ENCODE measurements around the gene ARID3B.
A peak's percentile ranks its signal among the peaks of the same experiment; 100 is the strongest.

ARID3B gene

GRCh38 chr15:74620636-74621545, 79.9 kb downstream of the ARID3B start:
- no peak overlapping the region for H2BK15ac ChIP-seq (ENCODE audit: low read length)
- no peak overlapping the region for H2BK12ac ChIP-seq (ENCODE audit: low read length)
- peak overlapping the region; percentile 22 for H3K18ac ChIP-seq (ENCODE audit: low read length)
- H2BK5ac ChIP-seq (ENCODE audit: low read length): no peak overlapping the region
- no peak overlapping the region for H3K14ac ChIP-seq (ENCODE audit: low read length)
- no peak overlapping the region for H3K27ac ChIP-seq (replicated peaks; ENCODE audit: low read length)
- no peak overlapping the region for H3K9ac ChIP-seq (ENCODE audit: low read depth, low read length, poor library complexity)
- peaks cover 66 to 81% of the 10 kb centered on the region in 2 donors for H3K36me3 ChIP-seq (replicated peaks in 1 of 2; ENCODE audit: control insufficient read depth in 2 of 2, insufficient read depth in 2 of 2, low read length in 2 of 2)
- no peak overlapping the region for H4K91ac ChIP-seq (ENCODE audit: low read depth, low read length, poor library complexity)
- peak overlapping the region in 1 of 2 donors; percentile 18 for H3K4me3 ChIP-seq (ENCODE audit: low read length in 2 of 2)
- no peaks in the 10 kb centered on the region for H3K9me3 ChIP-seq (replicated peaks in 1 of 2; ENCODE audit: control insufficient read depth in 2 of 2, insufficient read depth in 1 of 2, low read depth in 1 of 2, low read length in 2 of 2)
- H4K8ac ChIP-seq (ENCODE audit: low read depth, low read length): no peak overlapping the region
- H3K79me1 ChIP-seq (ENCODE audit: low read depth, low read length): peaks cover 31% of the 10 kb centered on the region
- no peak overlapping the region for H2AFZ ChIP-seq (ENCODE audit: low read length)
- H3K4me2 ChIP-seq (ENCODE audit: insufficient read depth, low read length, poor library complexity, severe bottlenecking): no peak overlapping the region
- WGBS, 2 donors (ENCODE audit: extremely low coverage in 2 of 2, insufficient read length in 2 of 2, insufficient replicate concordance in 1 of 2): no CpG with 5 or more reads among the region's 23 CpGs
- no peak overlapping the region for H3K4ac ChIP-seq (ENCODE audit: low read length)
- no peaks in the 10 kb centered on the region for H3K27me3 ChIP-seq (ENCODE audit: control insufficient read depth in 3 of 3, insufficient read depth in 3 of 3, low read depth in 1 of 3, low read length in 3 of 3)
- H2BK120ac ChIP-seq (ENCODE audit: low read depth, low read length): no peak overlapping the region
- DNase-seq (ENCODE audit: low spot score): peak; percentile 50
- H3K23ac ChIP-seq (ENCODE audit: low read depth, low read length, poor library complexity): peak overlapping the region; percentile 22
- no peak overlapping the region for H2AK5ac ChIP-seq (ENCODE audit: low read depth, low read length)
- H3K4me1 ChIP-seq (ENCODE audit: control insufficient read depth in 2 of 2, insufficient read depth in 1 of 2, low read depth in 1 of 2, low read length in 2 of 2): peaks cover 6 to 9% of the 10 kb centered on the region in 2 donors

GRCh38 chr15:74621546-74621920, 80.5 kb downstream of the ARID3B start:
- Histone ChIP-seq H3K4me1 (ENCODE audit: control insufficient read depth in 2 of 2, insufficient read depth in 1 of 2, low read depth in 1 of 2, low read length in 2 of 2) (peaks cover 5 to 9% of the 10 kb centered on the region in 2 donors), H3K9me3 (replicated peaks in 1 of 2; ENCODE audit: control insufficient read depth in 2 of 2, insufficient read depth in 1 of 2, low read depth in 1 of 2, low read length in 2 of 2) (no peaks in the 10 kb centered on the region), H3K79me1 (ENCODE audit: low read depth, low read length) (peaks cover 28% of the 10 kb centered on the region), H3K4ac (ENCODE audit: low read length) (no peak overlapping the region), H4K91ac (ENCODE audit: low read depth, low read length, poor library complexity) (no peak overlapping the region), H4K8ac (ENCODE audit: low read depth, low read length) (no peak overlapping the region), H2BK12ac (ENCODE audit: low read length) (no peak overlapping the region), H2BK15ac (ENCODE audit: low read length) (no peak overlapping the region), H3K9ac (ENCODE audit: low read depth, low read length, poor library complexity) (no peak overlapping the region), H3K27me3 (ENCODE audit: control insufficient read depth in 3 of 3, insufficient read depth in 3 of 3, low read depth in 1 of 3, low read length in 3 of 3) (no peaks in the 10 kb centered on the region), H2BK5ac (ENCODE audit: low read length) (no peak overlapping the region), H2AFZ (ENCODE audit: low read length) (no peak overlapping the region), H3K23ac (ENCODE audit: low read depth, low read length, poor library complexity) (peak overlapping the region; percentile 22), H3K4me2 (ENCODE audit: insufficient read depth, low read length, poor library complexity, severe bottlenecking) (no peak overlapping the region), H3K4me3 (ENCODE audit: low read length in 2 of 2) (peak overlapping the region in 1 of 2 donors; percentile 18), H2AK5ac (ENCODE audit: low read depth, low read length) (no peak overlapping the region), H3K18ac (ENCODE audit: low read length) (peak overlapping the region; percentile 22), H3K14ac (ENCODE audit: low read length) (no peak overlapping the region), H3K27ac (replicated peaks; ENCODE audit: low read length) (no peak overlapping the region), H3K36me3 (replicated peaks in 1 of 2; ENCODE audit: control insufficient read depth in 2 of 2, insufficient read depth in 2 of 2, low read length in 2 of 2) (peaks cover 72 to 88% of the 10 kb centered on the region in 2 donors), H2BK120ac (ENCODE audit: low read depth, low read length) (no peak overlapping the region)
- no CpG with 5 or more reads among the region's 16 CpGs for WGBS, 2 donors (ENCODE audit: extremely low coverage in 2 of 2, insufficient read length in 2 of 2, insufficient replicate concordance in 1 of 2)
- DNase-seq (ENCODE audit: low spot score): no peak

GRCh38 chr15:74621936-74622335, 80.9 kb downstream of the ARID3B start:
- H3K79me1 ChIP-seq (ENCODE audit: low read depth, low read length): peaks cover 26% of the 10 kb centered on the region
- H2BK120ac ChIP-seq (ENCODE audit: low read depth, low read length): no peak overlapping the region
- no peak overlapping the region for H3K9ac ChIP-seq (ENCODE audit: low read depth, low read length, poor library complexity)
- H2BK5ac ChIP-seq (ENCODE audit: low read length): no peak overlapping the region
- no peak overlapping the region for H3K4me3 ChIP-seq (ENCODE audit: low read length in 2 of 2)
- DNase-seq (ENCODE audit: low spot score): no peak
- no peak overlapping the region for H3K27ac ChIP-seq (replicated peaks; ENCODE audit: low read length)
- no peak overlapping the region for H2BK15ac ChIP-seq (ENCODE audit: low read length)
- no peak overlapping the region for H3K23ac ChIP-seq (ENCODE audit: low read depth, low read length, poor library complexity)
- H2BK12ac ChIP-seq (ENCODE audit: low read length): no peak overlapping the region
- no peak overlapping the region for H3K14ac ChIP-seq (ENCODE audit: low read length)
- H4K91ac ChIP-seq (ENCODE audit: low read depth, low read length, poor library complexity): no peak overlapping the region
- no peaks in the 10 kb centered on the region for H3K27me3 ChIP-seq (ENCODE audit: control insufficient read depth in 3 of 3, insufficient read depth in 3 of 3, low read depth in 1 of 3, low read length in 3 of 3)
- no CpG with 5 or more reads among the region's 21 CpGs for WGBS, 2 donors (ENCODE audit: extremely low coverage in 2 of 2, insufficient read length in 2 of 2, insufficient replicate concordance in 1 of 2)
- no peak overlapping the region for H4K8ac ChIP-seq (ENCODE audit: low read depth, low read length)
- H3K36me3 ChIP-seq (replicated peaks in 1 of 2; ENCODE audit: control insufficient read depth in 2 of 2, insufficient read depth in 2 of 2, low read length in 2 of 2): peaks cover 76 to 92% of the 10 kb centered on the region in 2 donors
- H2AK5ac ChIP-seq (ENCODE audit: low read depth, low read length): no peak overlapping the region
- no peak overlapping the region for H2AFZ ChIP-seq (ENCODE audit: low read length)
- no peak overlapping the region for H3K18ac ChIP-seq (ENCODE audit: low read length)
- H3K9me3 ChIP-seq (replicated peaks in 1 of 2; ENCODE audit: control insufficient read depth in 2 of 2, insufficient read depth in 1 of 2, low read depth in 1 of 2, low read length in 2 of 2): no peaks in the 10 kb centered on the region
- H3K4me1 ChIP-seq (ENCODE audit: control insufficient read depth in 2 of 2, insufficient read depth in 1 of 2, low read depth in 1 of 2, low read length in 2 of 2): peaks cover 1 to 7% of the 10 kb centered on the region in 2 donors
- H3K4me2 ChIP-seq (ENCODE audit: insufficient read depth, low read length, poor library complexity, severe bottlenecking): no peak overlapping the region
- no peak overlapping the region for H3K4ac ChIP-seq (ENCODE audit: low read length)

- Histone ChIP-seq H3K27me3 (ENCODE audit: control insufficient read depth in 3 of 3, insufficient read depth in 3 of 3, low read depth in 1 of 3, low read length in 3 of 3) (no peaks in the 10 kb centered on the region), H3K4me3 (ENCODE audit: low read length in 2 of 2) (no peak overlapping the region), H3K4me2 (ENCODE audit: insufficient read depth, low read length, poor library complexity, severe bottlenecking) (no peak overlapping the region), H3K4ac (ENCODE audit: low read length) (no peak overlapping the region), H4K91ac (ENCODE audit: low read depth, low read length, poor library complexity) (no peak overlapping the region), H2BK120ac (ENCODE audit: low read depth, low read length) (no peak overlapping the region), H2AK5ac (ENCODE audit: low read depth, low read length) (no peak overlapping the region), H4K8ac (ENCODE audit: low read depth, low read length) (no peak overlapping the region), H3K79me1 (ENCODE audit: low read depth, low read length) (peaks cover 26% of the 10 kb centered on the region), H3K36me3 (replicated peaks in 1 of 2; ENCODE audit: control insufficient read depth in 2 of 2, insufficient read depth in 2 of 2, low read length in 2 of 2) (peaks cover 84 to 94% of the 10 kb centered on the region in 2 donors), H3K9ac (ENCODE audit: low read depth, low read length, poor library complexity) (no peak overlapping the region), H3K14ac (ENCODE audit: low read length) (no peak overlapping the region), H3K27ac (replicated peaks; ENCODE audit: low read length) (no peak overlapping the region), H2AFZ (ENCODE audit: low read length) (no peak overlapping the region), H3K23ac (ENCODE audit: low read depth, low read length, poor library complexity) (no peak overlapping the region), H3K18ac (ENCODE audit: low read length) (no peak overlapping the region), H2BK5ac (ENCODE audit: low read length) (no peak overlapping the region), H2BK12ac (ENCODE audit: low read length) (no peak overlapping the region), H3K4me1 (ENCODE audit: control insufficient read depth in 2 of 2, insufficient read depth in 1 of 2, low read depth in 1 of 2, low read length in 2 of 2) (no peaks in the 10 kb centered on the region), H2BK15ac (ENCODE audit: low read length) (no peak overlapping the region), H3K9me3 (replicated peaks in 1 of 2; ENCODE audit: control insufficient read depth in 2 of 2, insufficient read depth in 1 of 2, low read depth in 1 of 2, low read length in 2 of 2) (no peaks in the 10 kb centered on the region)
- WGBS, 2 donors (ENCODE audit: extremely low coverage in 2 of 2, insufficient read length in 2 of 2, insufficient replicate concordance in 1 of 2): no CpG with 5 or more reads among the region's 3 CpGs
- no peak for DNase-seq (ENCODE audit: low spot score)
Observed at GRCh38 chr15:74622758-74623157, 81.7 kb downstream of the ARID3B start.

Data from neuronal stem cell (in vitro differentiated cells).